D341Med (cell line): ENCODE measurements around the gene FGD4.

Experiments used
- DNase-seq: peaks from one replicate; pipeline ENCODE4 v3.0.0; 2012; ENCODE audit warnings: low spot score

Gene FGD4

DNA sequence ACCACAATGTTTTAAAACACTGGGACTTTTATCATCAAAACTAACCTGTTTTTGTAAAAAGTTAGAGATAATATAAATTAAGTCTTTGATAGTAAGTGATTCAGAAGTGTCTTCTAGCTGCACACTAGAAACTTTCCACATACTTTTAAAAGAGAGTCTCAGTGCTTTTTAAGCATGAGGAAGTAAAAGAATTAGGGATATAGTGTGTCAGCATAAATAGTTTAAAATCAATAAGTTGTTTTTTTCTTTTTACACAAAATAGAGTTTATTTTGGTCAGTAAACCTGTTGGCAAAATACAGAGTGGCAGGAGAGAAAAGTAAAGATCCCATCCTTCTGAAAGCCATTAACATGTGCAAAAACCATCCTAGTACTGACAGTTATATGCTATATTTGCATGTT lies 281.4 kb downstream of the FGD4 start:
- DNase-seq, result no peak

DNA sequence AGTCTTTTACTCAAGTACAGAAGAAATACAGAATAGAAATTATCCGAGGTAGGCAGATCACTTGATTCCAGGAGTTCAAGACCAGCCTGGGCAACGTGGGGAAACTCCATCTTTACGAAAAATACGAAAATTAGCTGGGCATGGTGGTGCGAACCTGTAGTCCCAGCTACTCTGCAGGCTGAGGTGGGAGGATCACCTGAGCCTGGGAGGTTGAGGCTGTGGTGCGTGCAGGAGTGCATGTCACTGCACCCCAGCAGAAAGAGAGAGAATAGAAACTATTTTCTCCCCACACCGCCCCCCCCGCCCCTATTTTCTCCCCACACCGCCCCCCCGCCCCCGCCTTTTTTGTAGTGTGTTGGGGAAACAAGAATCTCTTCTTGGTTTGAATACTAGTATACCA lies 281.9 kb downstream of the FGD4 start:
- DNase-seq, result no peak

DNA sequence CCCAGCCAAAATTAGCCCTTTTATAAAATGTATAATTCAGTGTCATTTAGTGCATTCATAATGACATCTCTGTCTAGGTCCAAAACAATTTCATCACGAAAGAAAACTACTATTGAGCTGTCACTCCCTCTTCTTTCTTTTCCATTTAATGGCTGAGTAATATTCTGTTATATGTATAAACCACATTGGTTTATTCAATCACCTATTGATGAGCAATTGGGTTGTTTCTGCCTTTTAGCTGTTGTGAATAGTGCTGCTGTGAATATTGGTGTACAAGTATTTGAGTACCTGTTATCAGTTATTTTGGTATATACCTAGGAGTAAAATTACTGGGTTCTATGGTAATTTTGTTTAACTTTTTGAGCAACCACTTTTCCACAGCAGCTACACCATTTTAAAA lies 287.0 kb downstream of the FGD4 start:
- no peak for DNase-seq

DNA sequence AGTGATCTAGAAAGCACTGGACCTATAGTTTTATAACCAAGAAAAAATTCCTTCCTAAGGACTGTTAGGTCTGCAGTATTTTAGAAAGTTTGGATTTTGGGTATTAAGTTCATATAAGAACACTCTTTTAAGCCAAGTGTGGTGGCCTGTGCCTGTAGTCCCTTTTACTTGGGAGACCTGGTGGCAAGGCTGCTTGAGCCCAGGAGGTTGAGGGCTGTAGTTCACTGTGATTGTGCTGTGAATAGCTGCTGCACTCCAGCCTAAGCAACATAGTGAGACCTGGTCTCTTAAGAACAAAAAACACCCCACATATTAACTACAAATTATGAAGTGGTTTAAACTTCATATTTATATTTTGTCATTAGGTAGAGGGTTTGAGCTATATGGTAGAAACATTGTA lies 289.4 kb downstream of the FGD4 start:
- DNase-seq, result no peak

DNA sequence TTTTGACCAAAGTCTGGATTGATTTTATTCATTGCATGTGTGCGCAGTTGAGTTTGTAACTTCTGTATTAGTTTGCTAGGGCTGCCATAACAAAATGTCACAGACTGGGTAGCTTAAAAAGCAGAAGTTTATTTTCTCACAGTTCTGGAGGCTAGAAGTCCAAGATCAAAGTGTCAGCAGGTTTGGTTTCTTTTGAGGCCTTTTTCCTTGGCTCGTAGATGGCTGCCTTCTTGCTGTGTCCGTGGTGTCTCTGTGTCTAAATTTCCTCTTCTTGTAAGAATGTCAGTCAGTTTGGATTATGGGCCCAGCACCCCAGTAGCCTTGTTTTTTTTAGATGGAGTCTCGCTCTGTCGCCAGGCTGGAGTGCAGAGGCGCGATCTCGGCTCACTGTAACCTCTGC lies 291.6 kb downstream of the FGD4 start:
- DNase-seq, result no peak

GRCh38 chr12:32692358-32692757 lies 293.0 kb downstream of the FGD4 start:
- no peak for DNase-seq

DNA sequence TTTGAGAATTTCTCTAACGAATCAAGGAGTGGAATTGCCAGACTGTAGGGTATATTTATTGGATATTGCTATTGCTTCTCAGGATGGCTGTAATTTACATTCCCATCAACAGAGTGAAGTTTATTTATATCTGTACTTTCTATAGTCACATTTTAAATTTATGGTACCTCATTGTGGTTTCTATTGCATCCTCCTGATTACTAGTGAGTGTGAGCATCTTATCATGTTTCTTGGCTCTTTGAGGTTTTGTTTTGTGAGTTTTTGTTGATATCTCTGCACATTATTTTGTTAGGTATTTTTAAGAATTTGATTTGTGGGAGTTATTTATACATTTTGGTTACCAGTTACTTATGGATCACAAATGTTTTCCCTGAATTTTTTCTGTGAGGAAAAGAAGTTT lies 293.7 kb downstream of the FGD4 start:
- DNase-seq, result no peak
